GM20431 (cell line): ENCODE measurements around the gene IVL.

Experiments used
- in situ Hi-C: fragments of 300-500 bp; cut with MseI, MboI; formaldehyde crosslinking; loops from one replicate; pipeline ENCODE4 v1.15.0; 2020; ENCODE audit warnings: low sequenced_read_pairs; ENCODE audit not compliant: unreplicated experiment

Gene IVL

DNA sequence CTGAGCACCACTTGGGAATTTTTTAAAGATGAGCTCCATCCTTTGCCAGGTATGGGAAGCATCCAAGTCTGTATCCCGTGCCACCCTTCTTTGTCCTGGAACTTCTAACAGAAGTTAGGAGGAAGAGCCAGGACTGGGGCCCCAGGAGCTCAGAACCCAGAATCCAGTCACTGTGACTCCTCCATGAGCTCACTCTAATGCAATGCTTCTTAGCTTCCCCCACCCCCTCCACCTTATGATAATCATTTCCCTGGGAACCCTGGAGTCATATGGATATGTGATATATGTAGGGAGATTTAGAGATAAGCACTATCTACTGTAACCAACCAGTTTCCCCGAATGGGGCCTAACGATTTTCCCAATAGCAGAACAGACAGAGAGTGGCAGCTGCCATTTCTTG lies 37.9 kb downstream of the IVL start:
- in situ Hi-C loops = no loop called here

DNA sequence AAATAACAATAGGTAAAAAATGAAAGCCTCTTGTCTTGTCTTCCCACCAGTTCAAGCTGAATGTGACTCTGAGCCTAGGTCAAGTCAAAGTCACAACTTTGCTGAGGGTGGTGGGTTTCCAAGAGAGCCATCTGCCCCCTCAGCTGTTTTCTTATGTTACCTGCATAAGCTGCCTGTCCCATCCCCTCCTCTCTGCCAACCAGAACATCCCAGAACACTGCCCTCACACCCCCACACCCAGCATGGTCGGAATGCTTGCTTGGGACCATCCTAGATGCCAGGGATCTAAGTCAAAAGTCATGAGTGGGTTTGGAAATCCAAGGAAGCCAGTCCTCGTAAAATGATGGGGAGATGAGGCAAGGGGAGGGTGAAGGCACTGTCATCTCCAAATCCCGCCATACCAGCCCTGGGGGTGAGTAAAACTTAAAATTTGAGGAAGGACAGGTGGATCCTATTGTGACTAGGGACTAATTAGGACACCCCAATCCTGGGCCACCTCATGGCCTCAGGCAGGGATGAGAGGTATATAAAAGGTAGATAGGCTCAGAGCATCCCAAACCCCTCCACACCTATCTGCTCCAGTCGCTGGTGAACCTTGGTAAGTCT lies 38.4 kb downstream of the IVL start, which contains the start of gene SPRR5:
TSS of gene SPRR5 (plus strand) at position 556 of the 606 bp plus-strand sequence. CDS start 1,349 bp downstream, outside the sequence.
- in situ Hi-C loops = no loop called here

GRCh38 chr1:152951711-152952110 lies 43.4 kb downstream of the IVL start:
- in situ Hi-C loops = no loop called here

DNA sequence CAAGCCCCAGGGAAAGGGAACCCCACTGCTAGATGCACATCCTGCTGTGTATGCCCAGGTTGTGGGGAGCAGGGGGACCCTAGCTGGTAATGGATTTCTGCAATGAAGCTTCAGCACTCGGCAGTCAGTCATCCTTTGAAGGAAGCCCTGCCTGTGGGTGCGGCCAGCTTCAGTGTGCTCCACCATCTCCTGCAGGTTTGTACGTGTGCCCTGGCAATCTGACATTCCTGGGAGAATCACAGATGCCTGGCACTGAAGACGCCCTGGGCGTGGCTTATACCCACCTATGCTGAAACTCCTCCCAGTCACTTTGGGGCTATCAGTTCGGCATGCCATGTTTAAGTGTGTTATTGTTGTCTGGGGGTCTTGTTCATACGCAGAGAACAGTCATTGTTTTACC lies 45.4 kb downstream of the IVL start:
- in situ Hi-C loops = no loop called here

DNA sequence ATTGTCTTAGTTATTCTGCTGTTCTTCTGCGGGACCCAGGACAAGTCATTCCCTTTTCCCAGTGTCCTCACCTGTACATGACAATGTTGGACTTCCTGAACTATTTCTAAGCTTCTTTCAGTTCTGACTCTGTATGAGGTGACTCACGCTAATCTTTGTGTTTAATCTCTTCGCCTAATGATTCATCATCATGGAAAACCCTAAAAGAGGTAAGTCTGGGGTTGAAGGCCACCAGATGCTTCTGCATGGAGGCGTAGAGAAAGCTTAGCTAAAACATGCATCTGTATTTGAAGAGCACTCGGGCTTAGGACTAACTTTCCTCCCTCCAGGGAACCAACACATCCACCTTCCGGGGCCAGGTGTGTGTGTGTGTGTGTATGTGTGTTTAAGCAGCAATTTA lies 46.1 kb downstream of the IVL start:
- in situ Hi-C loops = no loop called here

GRCh38 chr1:152957561-152957960 lies 49.2 kb downstream of the IVL start:
- in situ Hi-C loops = no loop called here

- in situ Hi-C loops = no loop called here
Measured at GRCh38 chr1:152959273-152959672, 50.9 kb downstream of the IVL start.

GRCh38 chr1:152959801-152960451 lies 51.6 kb downstream of the IVL start:
- in situ Hi-C loops = no loop called here

GRCh38 chr1:152960452-152961044 lies 52.2 kb downstream of the IVL start:
- in situ Hi-C loops = no loop called here
